T47D (cell line): ENCODE measurements around the gene GARIN5B.
"Not testable (repeated sequence)": the region's sequence is repeated elsewhere in the genome, so short reads cannot be mapped to it uniquely, and the experiment has no call there.

ENCODE experiments used
- DNase-seq, 2 experiments: peaks; one replicate each; pipeline versions ENCODE4 v3.0.0 to v3.0.0-alpha.2; 2011 to 2012; ENCODE audit warnings: low read depth in 1 of 2, low spot score in 1 of 2
- JUND ChIP-seq: IDR thresholded peaks from 2 replicates; pipeline ENCODE4 v1.6.1; 2012; ENCODE audit warnings: low read depth
- in situ Hi-C: cut with HindIII; loops from 2 replicates; pipeline ENCODE4 v1.10.0; 2016; ENCODE audit warnings: low sequenced_read_pairs, low pct_unique_long_range_greater_than_20kb

GARIN5B gene

GRCh38 chr19:55336101-55336500, 27.0 kb downstream of the GARIN5B start:
- in situ Hi-C loops, result no loop called here
- no peak for TF ChIP-seq JUND
- DNase-seq, result no peak

GRCh38 chr19:55333870-55334269, 29.2 kb downstream of the GARIN5B start:
- TF ChIP-seq JUND, result no peak
- in situ Hi-C loops, result no loop called here

GRCh38 chr19:55329791-55330190, 33.3 kb downstream of the GARIN5B start:
- DNase-seq, in situ Hi-C loops: not testable (repeated sequence)

More at GRCh38 chr19:55333870-55334269, 29.2 kb downstream of the GARIN5B start:
- DNase-seq, result no peak

GRCh38 chr19:55328774-55329318, 34.2 kb downstream of the GARIN5B start:
- DNase-seq, result peak in 1 of 2 experiments; percentile 69
- in situ Hi-C loops, result not testable (repeated sequence)

- in situ Hi-C loops, result no loop called here
- no peak for TF ChIP-seq JUND
- no peak for DNase-seq
Measured at GRCh38 chr19:55325172-55325571, 37.9 kb downstream of the GARIN5B start, which contains the start of gene TMEM150B. Gene TMEM150B, minus strand, starts transcription at chr19:55325341. Its CDS starts 4,305 bp downstream, at chr19:55321036.

- in situ Hi-C loops, result no loop called here
- TF ChIP-seq JUND, result no peak
- no peak for DNase-seq
Measured at GRCh38 chr19:55324662-55325061, 38.4 kb downstream of the GARIN5B start.

- in situ Hi-C loops, result no loop called here
- DNase-seq, result no peak
- TF ChIP-seq JUND, result no peak
Measured at GRCh38 chr19:55322204-55322885, 40.7 kb downstream of the GARIN5B start.

GRCh38 chr19:55321466-55322137, 41.5 kb downstream of the GARIN5B start:
- TF ChIP-seq JUND, result no peak
- in situ Hi-C loops, result no loop called here
- no peak for DNase-seq

- no peak for TF ChIP-seq JUND
- no peak for DNase-seq
- in situ Hi-C loops, result no loop called here
Measured at GRCh38 chr19:55320844-55321419, 42.1 kb downstream of the GARIN5B start.

GRCh38 chr19:55319785-55320184, 43.3 kb downstream of the GARIN5B start:
- DNase-seq, result no peak
- no peak for TF ChIP-seq JUND
- in situ Hi-C loops, result no loop called here

GRCh38 chr19:55316646-55317045, 46.4 kb downstream of the GARIN5B start:
- no peak for TF ChIP-seq JUND
- in situ Hi-C loops, result no loop called here
- DNase-seq, result no peak

- in situ Hi-C loops, result no loop called here
- DNase-seq, result no peak
- no peak for TF ChIP-seq JUND
Measured at GRCh38 chr19:55315956-55316525, 47.0 kb downstream of the GARIN5B start.

- DNase-seq, result no peak
- no peak for TF ChIP-seq JUND
- in situ Hi-C loops, result no loop called here
Measured at GRCh38 chr19:55314396-55314795, 48.7 kb downstream of the GARIN5B start.
